T-helper 17 cell (primary cell): Measurements from ENCODE around the gene BRSK2. TPM values are rescaled to one million over a fixed set of nuclear protein-coding genes. Genes with fewer than 3 reads are reported as not detected.
A peak's percentile ranks its signal among the peaks of the same experiment; 100 is the strongest.

ENCODE experiments used
- ATAC-seq: fragments of 150-1000 bp; cut with Tn5 transposase; 2 replicates; pipeline ENCODE4 v1.10.0; 2021; ENCODE audit warnings: mild to moderate bottlenecking, moderate library complexity
- DNase-seq, 3 donors: peaks; one replicate each; pipeline versions ENCODE4 v3.0.0 to v3.0.0-alpha.2; 2020 to 2021
- H3K9me3 ChIP-seq: one replicate; pipeline ENCODE4 v1.7.0; 2013; ENCODE audit warnings: low read length, mild to moderate bottlenecking; ENCODE audit not compliant: control insufficient read depth, poor library complexity, severe bottlenecking
- H3K27ac Mint-ChIP-seq: one replicate; pipeline ENCODE4 v1.8.0; 2022; ENCODE audit warnings: mild to moderate bottlenecking, moderate library complexity, mixed read lengths
- H3K27me3 Mint-ChIP-seq: one replicate; pipeline ENCODE4 v1.8.0; 2022; ENCODE audit warnings: mixed read lengths
- H3K36me3 Mint-ChIP-seq: one replicate; pipeline ENCODE4 v1.8.0; 2022; ENCODE audit warnings: low read depth, mixed read lengths
- H3K4me1 Mint-ChIP-seq: one replicate; pipeline ENCODE4 v1.8.0; 2022; ENCODE audit warnings: mild to moderate bottlenecking, mixed read lengths
- H3K4me3 Mint-ChIP-seq: one replicate; pipeline ENCODE4 v1.8.0; 2022; ENCODE audit warnings: mild to moderate bottlenecking, moderate library complexity, mixed read lengths
- total RNA-seq, 4 donors: library from RNA in 2 of 4; stranded (reverse) in 2 of 4; gene quantifications; one replicate each; pipeline ENCODE4 v1.2.3 and lab custom pipeline; 2022 to 2026

BRSK2 gene
- total RNA-seq, 2 donors from 2014 or later: 0.23 to 0.25 TPM

DNA sequence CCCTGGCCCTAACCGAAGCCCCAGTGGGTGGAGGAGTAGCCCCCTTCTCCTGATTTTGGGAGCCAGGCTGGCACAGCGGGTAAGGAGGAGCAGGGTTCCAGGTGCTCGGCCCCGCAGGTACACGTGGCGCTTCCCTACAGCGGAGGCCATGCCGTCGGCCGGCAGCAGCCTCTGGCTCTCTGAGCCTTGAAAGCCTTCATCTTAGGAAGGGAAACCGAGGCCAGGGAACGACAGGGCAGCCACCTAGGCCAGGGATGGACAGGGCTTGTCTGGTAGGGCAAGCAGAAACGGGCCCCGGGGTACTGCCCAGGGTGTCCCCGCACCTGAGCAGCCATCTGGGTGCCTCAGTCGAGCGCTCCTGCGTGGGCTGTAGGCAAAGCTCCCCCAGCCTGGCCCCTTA is 68.1 kb downstream of the BRSK2 start:
- Mint-ChIP-seq H3K27ac (no peak overlapping the region), H3K4me1 (peaks cover 8% of the 10 kb centered on the region), H3K36me3 (no peaks in the 10 kb centered on the region), H3K4me3 (no peak overlapping the region), H3K27me3 (no peaks in the 10 kb centered on the region)
- H3K9me3 ChIP-seq: no peaks in the 10 kb centered on the region
- DNase-seq: no peak
- no peak for ATAC-seq

- no peak overlapping the region for H3K27ac Mint-ChIP-seq
- no peak overlapping the region for H3K4me3 Mint-ChIP-seq
- ATAC-seq (no peak), DNase-seq (no peak)
- H3K36me3 Mint-ChIP-seq: no peaks in the 10 kb centered on the region
- H3K9me3 ChIP-seq: no peaks in the 10 kb centered on the region
- H3K27me3 Mint-ChIP-seq: no peaks in the 10 kb centered on the region
- peaks cover 8% of the 10 kb centered on the region for H3K4me1 Mint-ChIP-seq
Observed at GRCh38 chr11:1458340-1459218, 68.8 kb downstream of the BRSK2 start.

DNA sequence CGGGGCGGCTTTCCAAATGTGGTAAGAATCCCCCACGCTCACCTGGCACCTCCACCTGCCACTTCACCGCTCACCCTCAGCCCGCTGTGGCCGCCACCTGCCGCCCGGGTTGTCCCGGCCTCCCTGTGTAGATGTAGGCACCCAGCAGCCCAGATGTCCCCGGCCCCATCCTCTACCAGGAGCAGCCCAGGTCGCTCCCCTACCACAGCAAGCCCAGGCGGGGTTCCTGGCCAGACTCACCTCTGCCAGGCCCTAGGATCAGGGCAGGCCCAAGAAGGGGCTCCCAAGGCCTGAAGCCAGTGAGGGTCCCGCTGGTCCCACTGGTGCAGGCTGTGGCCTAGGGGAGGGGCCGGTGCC is 69.5 kb downstream of the BRSK2 start:
- no peak overlapping the region for H3K27ac Mint-ChIP-seq
- H3K4me3 Mint-ChIP-seq: no peak overlapping the region
- ATAC-seq (no peak), DNase-seq (no peak)
- no peaks in the 10 kb centered on the region for H3K9me3 ChIP-seq
- no peaks in the 10 kb centered on the region for H3K36me3 Mint-ChIP-seq
- H3K27me3 Mint-ChIP-seq: no peaks in the 10 kb centered on the region
- H3K4me1 Mint-ChIP-seq: peaks cover 8% of the 10 kb centered on the region

DNA sequence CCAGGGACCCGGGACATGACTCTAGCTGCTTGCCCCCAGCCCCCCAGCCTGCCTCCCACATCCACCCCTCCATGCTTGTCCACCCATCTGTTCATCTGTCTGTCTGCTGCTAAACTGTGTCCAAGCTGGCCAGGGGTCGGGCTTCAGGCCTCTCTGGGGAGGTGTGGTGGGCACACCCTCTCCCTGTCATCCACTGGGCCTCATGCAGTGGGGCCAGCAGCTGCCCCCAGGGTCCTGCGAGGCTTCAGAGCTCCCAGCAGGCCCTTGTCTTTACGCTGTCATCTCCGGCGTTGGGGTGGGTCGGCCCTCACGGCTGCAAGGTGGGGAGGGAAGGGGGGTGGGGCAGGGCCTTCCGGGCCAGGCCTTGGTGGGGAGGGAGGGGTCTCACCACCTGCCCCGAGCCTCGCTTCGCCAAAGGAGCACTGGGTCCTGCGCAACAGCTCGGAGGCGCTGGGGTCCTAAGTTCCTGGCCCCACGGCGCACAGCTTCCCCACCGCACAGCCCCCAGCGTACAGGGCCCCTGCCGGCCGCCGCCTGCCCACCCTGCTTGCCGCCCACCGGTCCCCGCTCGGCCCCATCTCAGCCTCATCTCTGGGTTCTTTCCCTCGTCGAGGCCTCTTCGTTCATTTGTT is 70.1 kb downstream of the BRSK2 start:
- Mint-ChIP-seq H3K36me3 (no peaks in the 10 kb centered on the region), H3K27me3 (no peaks in the 10 kb centered on the region), H3K4me3 (no peak overlapping the region), H3K4me1 (peaks cover 8% of the 10 kb centered on the region), H3K27ac (no peak overlapping the region)
- ATAC-seq (no peak), DNase-seq (no peak)
- no peaks in the 10 kb centered on the region for H3K9me3 ChIP-seq

- Mint-ChIP-seq H3K4me3 (no peak overlapping the region), H3K27ac (no peak overlapping the region), H3K27me3 (no peaks in the 10 kb centered on the region), H3K4me1 (peaks cover 6% of the 10 kb centered on the region), H3K36me3 (peaks cover 1% of the 10 kb centered on the region)
- no peak for DNase-seq
- no peak for ATAC-seq
- H3K9me3 ChIP-seq: no peaks in the 10 kb centered on the region
Observed at GRCh38 chr11:1460396-1460985, 70.8 kb downstream of the BRSK2 start.

DNA sequence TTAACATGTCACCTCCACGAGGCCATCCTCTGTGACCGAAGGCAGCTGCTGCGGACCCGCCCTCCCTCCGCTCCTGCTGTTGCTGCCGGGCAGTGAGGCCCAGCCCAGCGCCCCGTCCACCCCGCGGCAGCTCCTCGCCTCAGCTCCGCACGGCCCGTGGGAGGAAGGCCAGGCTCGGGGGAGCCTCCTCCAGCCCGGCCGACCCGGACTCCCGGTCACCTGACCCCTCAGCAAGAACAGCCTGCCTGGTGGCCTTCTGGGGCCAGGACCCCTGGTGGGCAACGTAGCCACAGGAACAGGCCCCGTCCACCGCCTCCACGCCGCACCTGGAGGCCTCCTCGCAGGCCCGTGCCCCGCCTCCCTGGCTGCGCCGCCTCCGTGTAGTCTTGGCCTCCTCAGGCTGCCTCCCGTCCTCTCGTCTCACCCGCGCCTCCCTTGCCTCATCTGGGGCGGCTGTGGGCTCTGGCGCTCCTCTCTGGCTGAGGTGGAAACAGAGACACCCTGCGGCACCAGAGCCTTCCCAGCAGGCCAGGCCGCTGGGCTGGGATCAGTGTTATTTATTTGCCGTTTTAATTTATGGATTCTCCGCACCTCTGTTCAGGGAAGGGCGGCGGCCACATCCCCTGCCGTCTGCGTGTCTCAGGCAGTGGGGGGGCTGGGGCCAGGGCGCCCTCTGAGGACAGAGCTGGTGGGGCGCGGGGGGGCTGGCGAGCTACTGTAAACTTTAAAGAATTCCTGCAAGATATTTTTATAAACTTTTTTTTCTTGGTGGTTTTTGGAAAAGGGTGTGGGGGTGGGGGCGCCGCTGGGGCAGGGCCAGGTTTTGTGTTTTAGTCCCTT is 71.5 kb downstream of the BRSK2 start:
- no peak overlapping the region for H3K27ac Mint-ChIP-seq
- no peaks in the 10 kb centered on the region for H3K9me3 ChIP-seq
- H3K36me3 Mint-ChIP-seq: peaks cover 3% of the 10 kb centered on the region
- ATAC-seq (no peak), DNase-seq (no peak)
- no peak overlapping the region for H3K4me3 Mint-ChIP-seq
- peaks cover 2% of the 10 kb centered on the region for H3K4me1 Mint-ChIP-seq
- H3K27me3 Mint-ChIP-seq: no peaks in the 10 kb centered on the region

GRCh38 chr11:1461826-1462697 is 72.3 kb downstream of the BRSK2 start:
- H3K27me3 Mint-ChIP-seq: no peaks in the 10 kb centered on the region
- H3K9me3 ChIP-seq: no peaks in the 10 kb centered on the region
- no peak overlapping the region for H3K27ac Mint-ChIP-seq
- ATAC-seq (no peak), DNase-seq (no peak)
- H3K4me1 Mint-ChIP-seq: peaks cover 3% of the 10 kb centered on the region
- no peak overlapping the region for H3K4me3 Mint-ChIP-seq
- H3K36me3 Mint-ChIP-seq: peaks cover 3% of the 10 kb centered on the region

DNA sequence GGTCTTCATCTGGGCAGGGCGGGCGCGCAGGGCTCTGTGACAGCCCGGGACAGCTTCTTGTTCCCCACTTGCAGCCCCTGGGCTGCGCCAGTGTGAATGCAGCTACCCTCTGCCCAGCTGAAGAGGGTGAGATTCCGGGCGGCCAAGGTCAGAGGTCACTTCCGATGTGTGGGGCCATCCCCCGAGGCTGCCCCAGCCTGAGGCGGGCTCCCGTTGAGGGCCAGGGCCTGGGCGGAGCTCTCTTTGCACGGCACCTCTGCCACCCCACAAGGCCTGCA is 72.9 kb downstream of the BRSK2 start:
- DNase-seq (no peak), ATAC-seq (no peak)
- no peak overlapping the region for H3K4me3 Mint-ChIP-seq
- H3K27me3 Mint-ChIP-seq: no peaks in the 10 kb centered on the region
- peaks cover 8% of the 10 kb centered on the region for H3K4me1 Mint-ChIP-seq
- H3K27ac Mint-ChIP-seq: no peak overlapping the region
- H3K9me3 ChIP-seq: no peaks in the 10 kb centered on the region
- peaks cover 3% of the 10 kb centered on the region for H3K36me3 Mint-ChIP-seq

- no peak for ATAC-seq
Observed at GRCh38 chr11:1463056-1463455, 73.3 kb downstream of the BRSK2 start.

DNA sequence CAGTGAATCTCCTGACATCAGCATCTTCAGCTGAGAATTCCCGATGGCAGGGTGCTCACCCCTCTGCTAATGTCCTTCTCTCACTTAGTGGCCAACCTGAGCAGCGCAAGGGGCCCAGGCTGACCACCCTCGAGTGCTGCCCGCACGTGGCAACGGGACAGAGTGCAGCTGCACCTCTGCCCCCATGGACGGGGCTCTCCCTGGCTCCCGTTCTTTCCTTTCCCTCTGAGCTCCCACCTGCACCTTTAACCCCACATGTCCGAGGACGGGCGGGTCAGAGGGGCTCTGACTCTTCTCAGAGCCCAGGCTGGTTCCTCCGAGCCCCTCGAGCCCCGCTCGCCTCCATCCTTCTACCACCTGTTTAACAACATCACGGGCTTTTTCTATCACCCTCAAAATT is 77.0 kb downstream of the BRSK2 start:
- Mint-ChIP-seq H3K4me3 (no peak overlapping the region), H3K27ac (peak overlapping the region; percentile 86), H3K36me3 (peaks cover 3% of the 10 kb centered on the region), H3K27me3 (no peaks in the 10 kb centered on the region), H3K4me1 (peaks cover 8% of the 10 kb centered on the region)
- ATAC-seq (no peak), DNase-seq (no peak)
- no peaks in the 10 kb centered on the region for H3K9me3 ChIP-seq

More at GRCh38 chr11:1463056-1463455, 73.3 kb downstream of the BRSK2 start:
- no peaks in the 10 kb centered on the region for H3K27me3 Mint-ChIP-seq
- H3K36me3 Mint-ChIP-seq: peaks cover 3% of the 10 kb centered on the region
- DNase-seq: no peak
- H3K9me3 ChIP-seq: no peaks in the 10 kb centered on the region
- H3K4me3 Mint-ChIP-seq: no peak overlapping the region
- H3K4me1 Mint-ChIP-seq: peaks cover 8% of the 10 kb centered on the region
- H3K27ac Mint-ChIP-seq: no peak overlapping the region

DNA sequence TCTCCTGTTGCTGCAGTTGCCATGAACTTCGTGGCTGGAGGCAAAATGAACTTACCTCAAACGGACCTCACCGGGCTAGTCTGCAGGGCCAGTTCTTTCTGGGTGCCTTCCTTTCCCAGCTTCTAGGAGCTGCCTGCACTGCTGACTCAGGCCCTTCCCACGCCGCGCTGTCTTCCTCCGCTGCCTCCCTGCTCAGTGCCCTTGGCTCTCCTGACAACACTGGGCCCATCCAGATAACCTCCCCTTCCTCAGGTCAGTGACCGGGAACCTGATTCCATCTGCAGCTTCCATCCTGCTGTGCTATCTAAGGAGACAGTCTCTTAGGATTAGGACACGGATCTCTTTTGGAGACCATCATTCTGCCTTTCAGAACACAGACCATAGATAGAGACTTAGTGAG is 77.5 kb downstream of the BRSK2 start:
- Mint-ChIP-seq H3K4me1 (peaks cover 8% of the 10 kb centered on the region), H3K27me3 (no peaks in the 10 kb centered on the region), H3K36me3 (peaks cover 3% of the 10 kb centered on the region), H3K27ac (peak overlapping the region; percentile 86), H3K4me3 (no peak overlapping the region)
- no peak for ATAC-seq
- no peaks in the 10 kb centered on the region for H3K9me3 ChIP-seq
- DNase-seq: no peak

DNA sequence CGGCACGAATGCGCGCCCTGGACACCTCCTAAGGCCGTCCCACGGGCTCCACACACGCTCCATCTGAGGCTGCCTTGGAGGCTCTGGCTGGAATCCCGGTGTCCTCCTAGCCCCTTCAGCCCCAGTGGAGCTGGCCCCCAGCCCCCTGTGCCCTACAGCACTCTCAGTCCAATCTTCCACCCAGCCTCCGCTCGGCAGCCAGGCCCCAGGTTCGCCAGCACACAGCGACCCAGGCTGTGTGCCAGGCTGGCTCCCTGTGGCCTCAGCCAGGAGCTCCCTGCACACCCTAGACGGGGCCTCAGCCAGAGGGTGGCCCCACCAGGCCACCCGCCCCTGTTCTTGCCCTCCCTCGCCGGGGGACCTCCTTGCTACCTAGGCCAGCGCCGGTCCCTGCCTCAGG is 78.3 kb downstream of the BRSK2 start:
- H3K9me3 ChIP-seq: no peaks in the 10 kb centered on the region
- peaks cover 3% of the 10 kb centered on the region for H3K36me3 Mint-ChIP-seq
- H3K4me1 Mint-ChIP-seq: peaks cover 8% of the 10 kb centered on the region
- H3K27ac Mint-ChIP-seq: no peak overlapping the region
- H3K4me3 Mint-ChIP-seq: no peak overlapping the region
- H3K27me3 Mint-ChIP-seq: no peaks in the 10 kb centered on the region
- DNase-seq (no peak), ATAC-seq (no peak)
